HG02973 (cell line): ENCODE measurements around the gene CMTM6.

Source experiments
- ATAC-seq: cut with Tn5 transposase; IDR thresholded peaks from one replicate; pipeline ENCODE4 v1.9.1; 2021; ENCODE audit warnings: moderate library complexity; ENCODE audit not compliant: unreplicated experiment

CMTM6 gene

DNA sequence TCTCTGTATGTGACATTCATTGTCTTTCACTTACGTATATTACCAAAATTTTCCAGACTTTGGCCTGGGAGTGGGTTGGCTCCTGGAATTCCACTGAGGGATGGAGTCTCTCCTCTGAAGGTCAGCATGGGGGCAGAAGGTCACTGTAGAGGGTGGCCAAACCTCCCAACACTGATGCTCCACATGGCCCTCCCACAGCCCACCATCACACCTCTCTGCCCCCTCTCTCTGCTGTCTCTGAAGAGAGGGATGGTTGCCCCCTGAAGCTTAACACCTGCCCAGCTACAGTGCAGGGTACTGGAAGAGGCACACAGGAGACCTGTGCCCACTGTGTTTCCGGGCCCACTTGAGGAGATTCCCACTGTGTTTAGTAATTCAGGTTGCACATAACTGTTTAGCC, 52.2 kb downstream of the CMTM6 start:
- ATAC-seq = no peak

DNA sequence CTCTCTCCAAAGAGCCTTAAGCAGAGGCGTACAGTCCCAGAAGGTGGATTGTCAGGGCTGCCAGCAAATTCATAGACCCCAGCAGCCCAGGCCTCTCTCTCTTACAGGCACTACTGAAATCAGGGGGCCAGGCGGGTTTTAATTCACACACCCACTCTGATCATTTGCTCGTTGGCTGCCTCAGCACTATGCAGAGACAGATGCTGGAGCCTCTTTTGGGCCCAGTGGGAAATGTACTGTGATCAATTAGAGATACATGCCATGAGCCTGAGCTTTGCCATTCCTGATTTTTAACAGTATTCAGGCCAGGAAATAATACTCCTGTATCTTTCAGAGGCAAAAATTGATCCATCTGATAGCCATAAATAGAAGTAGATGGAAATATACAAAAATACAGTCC, 53.0 kb downstream of the CMTM6 start:
- ATAC-seq = no peak

DNA sequence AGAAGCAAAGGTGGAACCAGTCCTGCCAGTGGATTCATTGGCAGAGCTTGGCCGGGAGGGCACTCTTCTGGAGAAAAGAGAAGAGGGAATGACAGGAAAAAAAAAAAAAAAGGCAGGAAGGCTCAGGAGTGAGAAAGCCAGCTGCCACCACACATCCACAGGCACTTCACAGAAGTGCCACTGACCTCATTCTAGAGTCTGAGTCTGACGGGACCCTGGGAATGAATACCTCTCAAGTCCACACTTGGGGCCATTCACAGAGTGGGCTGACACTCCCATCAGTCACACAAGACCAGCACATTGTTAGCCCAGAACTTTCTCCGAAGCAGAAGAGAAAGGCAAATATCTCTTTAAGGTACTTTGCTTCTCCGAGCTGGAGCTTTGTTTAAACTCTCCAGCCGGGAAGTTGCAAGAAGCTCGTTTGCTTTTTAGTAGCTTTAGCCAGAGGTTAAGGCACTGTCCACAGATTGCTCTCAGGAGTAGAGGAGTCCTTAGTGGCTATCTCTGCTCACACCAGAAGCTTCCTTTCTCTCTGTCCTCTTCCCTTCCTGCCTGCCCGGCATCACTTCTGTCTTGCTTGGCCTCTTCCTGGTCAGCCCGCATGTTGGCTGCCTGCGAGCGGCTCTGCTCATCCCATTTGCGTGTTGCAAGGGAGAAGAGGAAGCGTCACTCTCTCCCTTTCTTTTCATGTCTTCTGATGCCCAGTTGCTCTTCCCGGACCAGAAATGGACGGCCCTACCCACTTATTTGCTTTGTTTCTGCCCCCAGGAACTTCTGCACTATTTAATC, 53.8 kb downstream of the CMTM6 start:
- no peak for ATAC-seq

DNA sequence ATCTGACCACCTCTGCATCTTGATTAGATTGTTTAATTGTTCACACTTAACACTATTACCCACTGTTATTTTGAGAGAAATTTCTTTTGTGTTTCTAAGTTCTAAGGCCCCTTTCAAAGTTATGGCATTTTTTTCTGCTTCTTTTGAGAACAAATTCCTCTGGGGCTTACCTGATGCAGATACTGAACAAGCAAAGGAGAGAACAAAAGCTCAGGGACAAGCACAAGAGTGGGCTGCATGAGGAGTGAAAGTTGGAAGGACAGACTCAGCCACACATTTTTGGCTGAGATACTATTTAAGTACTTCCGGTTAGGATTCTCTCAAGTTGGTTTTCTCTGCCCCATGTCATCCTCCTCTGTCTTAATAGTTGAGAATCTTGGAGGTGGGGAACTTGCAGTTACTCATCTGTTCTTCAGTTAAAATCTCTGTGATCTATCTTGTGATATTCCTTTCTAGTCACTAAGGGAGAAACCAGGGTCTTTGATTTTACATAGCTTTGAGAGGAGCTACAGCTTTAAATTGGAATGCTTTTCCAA, 54.7 kb downstream of the CMTM6 start:
- ATAC-seq = no peak

DNA sequence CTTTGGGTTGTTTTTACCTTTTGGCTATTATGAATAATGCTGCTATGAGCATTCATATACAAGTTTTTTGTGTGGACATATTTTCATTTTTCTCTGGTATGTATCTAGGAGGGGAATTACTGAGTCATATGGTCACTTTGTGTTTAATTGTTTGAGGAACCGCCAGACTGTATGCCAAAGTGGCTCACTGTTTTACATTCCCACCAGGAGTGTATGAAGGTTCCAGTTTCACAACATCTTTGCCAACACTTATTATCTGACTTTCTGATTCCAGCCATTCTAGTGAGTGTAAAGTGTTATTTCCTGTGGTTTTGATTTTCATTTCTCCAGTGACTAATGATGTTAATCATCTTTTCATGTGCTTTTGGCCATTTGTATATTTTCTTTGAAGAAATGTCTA, 59.2 kb downstream of the CMTM6 start:
- no peak for ATAC-seq

DNA sequence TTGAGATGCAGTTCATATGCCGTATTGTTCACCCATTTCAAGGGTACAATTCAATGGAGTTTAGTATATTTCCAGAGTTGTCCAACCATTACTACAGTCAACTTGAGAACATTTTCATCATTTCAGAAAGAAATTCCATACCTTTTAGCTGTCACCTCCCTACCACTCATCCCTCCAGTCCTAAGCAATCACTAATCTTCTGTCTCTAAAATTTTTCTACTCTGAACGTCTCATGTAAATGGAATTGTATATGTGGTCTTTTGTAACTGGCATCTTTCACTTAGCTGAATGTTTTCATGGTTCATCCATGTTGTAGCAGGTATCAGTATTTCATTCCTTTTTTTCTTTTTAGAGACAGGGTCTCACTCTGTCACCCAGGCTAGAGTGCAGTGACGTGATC, 59.9 kb downstream of the CMTM6 start:
- ATAC-seq = no peak

DNA sequence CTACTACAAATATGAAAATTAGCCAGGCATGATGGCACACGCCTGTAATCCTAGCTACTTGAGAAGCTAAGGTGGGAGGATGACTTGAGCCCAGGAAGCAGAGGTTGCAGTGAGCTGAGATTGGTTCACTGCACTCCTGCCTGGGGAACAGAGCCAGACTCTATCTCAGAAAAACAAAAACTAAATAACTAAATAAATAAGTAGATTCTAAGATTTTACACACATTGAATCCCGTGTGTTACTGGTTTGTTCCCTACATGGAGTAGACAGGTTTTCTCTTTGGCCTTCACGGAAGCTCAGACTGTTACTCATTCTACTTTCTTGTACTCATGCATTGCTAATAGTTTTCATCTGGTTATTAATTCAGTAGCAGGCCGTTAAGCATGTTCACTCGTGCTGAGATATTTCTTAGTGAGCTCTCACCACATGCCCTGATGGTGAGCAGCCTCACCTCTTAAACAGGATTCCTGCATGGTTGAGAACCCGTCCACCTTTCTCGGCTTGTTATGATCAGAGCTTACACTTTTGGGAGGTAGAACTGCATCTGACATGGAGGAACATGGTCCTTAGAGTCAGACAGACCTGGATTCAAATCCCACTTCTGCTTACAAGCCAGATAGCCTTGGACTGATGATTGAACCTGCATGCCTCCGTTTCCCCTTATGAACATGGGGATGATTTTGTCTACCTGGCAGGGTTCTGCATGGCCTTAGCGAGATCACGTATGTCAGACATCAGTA, 61.9 kb downstream of the CMTM6 start:
- no peak for ATAC-seq

DNA sequence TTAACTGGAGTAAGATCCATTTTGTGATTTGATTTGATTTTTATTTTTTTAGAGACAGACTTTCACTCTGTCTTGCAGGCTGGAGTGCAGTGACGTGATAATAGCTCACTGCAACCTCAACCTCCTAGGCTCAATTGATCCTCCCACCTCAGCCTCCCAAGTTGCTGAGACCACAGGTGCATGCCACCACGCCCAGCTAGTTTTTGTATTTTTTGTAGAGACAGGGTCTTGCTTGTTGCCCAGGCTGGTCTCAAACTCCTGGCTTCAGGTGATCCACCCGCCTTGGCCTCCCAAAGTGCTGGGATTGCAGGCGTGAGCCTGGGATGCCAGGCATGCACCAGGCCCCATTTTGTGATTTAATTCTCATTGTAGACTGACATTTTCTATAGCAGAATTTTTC, 63.2 kb downstream of the CMTM6 start:
- peak; percentile 20 for ATAC-seq

DNA sequence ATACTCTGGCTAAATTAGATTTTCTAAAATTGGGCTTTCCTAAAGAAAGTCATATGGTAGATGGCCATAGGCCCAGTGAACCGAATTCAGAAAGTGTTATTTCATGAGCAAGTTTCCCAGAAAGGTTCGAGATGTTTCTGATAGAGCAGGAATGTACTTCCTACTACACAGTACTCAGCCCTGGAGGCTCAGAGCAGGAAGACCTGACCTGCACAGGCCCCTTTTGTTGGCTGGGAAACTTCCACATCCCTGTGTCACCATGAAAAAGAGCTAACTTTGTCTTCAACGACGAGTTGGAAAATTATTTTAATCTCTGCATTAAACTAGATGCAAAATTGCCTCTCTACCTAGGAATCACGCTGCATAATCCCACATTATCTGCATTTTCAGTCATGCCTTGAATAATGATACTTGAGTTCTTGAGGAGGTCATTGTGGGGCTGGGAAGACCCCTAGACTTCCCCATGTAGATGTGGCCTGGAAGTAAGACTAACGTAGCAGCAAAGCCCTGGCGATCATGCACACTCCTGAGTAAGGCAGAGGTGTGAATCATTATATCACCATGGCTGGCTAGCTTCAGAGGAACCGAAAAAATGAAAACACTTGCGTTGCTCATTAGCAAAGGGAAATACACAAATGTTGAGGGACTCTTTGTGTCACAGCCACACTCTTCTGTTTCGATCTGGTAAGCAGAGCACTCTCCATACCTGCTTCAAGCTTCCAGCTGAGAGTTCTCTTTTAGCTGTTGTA, 63.9 kb downstream of the CMTM6 start:
- ATAC-seq = peak; percentile 87

DNA sequence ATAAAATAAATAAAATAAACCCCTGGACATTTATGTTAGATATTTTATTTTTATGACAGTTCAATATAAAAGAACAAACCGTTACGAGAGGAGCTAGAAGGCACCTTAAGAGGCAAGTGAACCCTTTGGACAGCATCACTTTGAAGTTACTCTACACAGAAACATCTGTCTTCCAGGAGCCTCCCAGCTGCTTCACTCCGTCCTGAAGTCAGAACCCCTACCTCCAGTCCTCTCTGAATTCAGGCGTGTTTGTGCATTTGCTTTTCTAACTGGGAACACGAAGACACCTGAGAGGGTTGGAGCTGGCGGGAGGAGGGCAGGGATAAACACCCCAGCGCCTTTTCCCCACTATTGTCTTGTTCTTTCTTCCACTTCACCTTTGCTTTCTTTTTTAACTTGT, 64.8 kb downstream of the CMTM6 start:
- no peak for ATAC-seq

DNA sequence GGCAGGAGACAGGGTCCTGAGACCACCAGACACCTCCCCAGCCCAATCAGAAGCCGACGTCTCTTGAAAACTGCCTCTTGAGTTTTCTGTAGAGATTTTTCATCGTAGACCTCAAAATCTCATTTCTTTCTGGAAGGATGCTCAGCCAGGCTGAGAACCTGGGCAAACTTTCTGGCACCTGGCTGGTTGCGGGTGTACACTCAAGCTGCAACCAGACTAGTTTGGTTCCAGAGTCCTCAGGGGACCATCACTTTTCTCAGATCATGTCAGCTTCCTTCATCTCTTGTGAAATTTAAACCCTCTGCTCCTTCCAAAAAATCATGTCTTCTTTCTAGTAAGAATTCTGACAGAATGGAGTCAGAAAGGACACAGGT, 65.8 kb downstream of the CMTM6 start:
- ATAC-seq = peak; percentile 32

DNA sequence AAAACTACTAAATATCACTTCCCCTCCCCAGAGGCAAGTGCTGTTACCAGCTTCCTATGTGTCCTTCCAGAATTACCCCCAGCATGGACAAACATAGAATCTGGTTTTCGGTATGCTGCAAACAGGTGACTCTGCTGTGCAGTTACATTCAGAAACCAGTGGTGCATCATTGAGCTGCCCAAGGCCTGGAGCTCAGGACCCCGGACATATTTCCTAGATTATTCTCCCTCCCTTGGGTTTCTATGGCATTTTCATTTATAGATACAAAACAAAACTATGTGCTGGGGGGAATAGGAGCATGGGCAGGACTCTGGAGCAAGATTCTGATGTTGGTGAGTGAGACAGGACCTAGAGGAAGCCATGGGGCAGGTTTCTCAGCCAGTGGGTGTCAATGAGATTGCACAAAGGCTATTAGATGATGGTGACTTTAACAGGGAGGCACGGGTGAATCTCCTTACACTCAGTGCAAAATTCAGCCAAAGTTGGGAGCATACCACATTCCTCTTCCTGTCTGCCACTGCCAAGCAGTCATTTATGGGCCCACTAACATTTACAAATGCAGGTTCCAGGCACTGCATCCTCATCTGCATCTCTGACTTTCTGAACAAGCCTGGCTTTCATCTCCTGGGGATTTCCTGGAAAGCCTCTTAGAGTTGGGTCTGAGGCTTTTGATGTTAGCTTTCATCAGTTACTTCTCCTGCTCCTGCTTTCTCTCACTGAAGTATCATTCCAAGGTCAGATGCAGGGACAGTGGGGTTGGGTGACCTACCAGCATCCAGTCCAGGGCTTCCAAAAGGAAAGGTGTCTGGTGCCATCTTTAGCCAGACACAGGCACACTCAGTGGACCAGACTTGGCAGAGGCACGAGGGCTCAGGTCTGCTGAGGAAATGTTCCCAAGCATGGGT, 66.5 kb downstream of the CMTM6 start:
- no peak for ATAC-seq

DNA sequence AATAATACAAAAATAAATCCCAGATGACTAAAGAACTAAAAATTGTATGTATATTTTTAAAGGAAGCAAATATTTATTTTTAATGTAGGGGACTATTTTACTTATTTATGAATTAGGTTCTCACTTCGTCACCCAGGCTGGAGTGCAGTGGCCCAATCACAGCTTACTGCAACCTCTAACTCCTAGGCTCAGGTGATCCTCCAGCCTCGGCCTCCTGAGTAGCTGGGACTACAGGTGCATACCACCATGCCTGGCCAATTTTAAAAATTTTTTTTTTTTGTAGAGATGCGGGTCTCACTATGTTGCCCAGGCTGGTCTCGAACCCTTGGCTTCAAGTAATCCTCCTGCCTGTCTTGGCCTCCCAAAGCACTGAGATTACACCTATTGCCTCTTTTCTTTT, 68.4 kb downstream of the CMTM6 start:
- no peak for ATAC-seq

DNA sequence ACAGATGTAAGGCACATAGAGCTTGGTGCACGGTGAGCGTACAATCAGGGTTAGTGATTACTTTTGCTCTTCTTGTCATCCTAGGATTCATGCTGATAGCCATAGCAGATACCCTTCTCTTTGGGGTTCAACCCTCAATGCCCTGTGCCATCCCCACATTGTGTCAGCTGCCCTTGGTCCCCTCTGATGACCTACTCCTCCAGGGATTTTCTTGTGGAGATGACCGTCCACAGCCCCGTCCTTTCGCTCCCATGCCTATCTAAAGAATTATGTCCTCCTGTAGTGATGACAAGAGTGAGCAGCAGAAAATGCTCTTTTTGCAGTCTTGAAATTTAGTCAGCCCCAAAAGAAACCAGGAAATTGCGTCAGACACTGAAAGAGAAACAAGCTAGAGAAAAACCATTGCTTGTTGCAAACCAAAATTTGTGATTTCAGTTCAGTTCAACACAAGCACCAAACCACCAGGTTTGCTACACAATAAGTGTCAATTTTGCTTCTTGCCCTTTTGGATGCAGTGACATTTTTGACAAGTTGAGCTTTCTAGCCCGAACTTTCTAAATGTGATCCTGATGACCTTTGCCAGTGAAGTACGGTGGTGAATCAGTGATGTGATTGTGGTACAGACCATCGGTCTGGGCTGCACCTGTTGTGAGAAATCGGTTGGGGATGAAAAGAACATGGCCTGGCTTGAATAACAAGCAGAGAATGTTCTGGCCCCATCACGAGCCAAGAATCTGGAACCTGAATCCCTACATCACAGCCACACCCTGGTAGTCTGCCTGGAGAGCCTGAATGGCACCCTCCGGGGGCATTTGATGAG, 69.7 kb downstream of the CMTM6 start:
- peak; percentile 41 for ATAC-seq

DNA sequence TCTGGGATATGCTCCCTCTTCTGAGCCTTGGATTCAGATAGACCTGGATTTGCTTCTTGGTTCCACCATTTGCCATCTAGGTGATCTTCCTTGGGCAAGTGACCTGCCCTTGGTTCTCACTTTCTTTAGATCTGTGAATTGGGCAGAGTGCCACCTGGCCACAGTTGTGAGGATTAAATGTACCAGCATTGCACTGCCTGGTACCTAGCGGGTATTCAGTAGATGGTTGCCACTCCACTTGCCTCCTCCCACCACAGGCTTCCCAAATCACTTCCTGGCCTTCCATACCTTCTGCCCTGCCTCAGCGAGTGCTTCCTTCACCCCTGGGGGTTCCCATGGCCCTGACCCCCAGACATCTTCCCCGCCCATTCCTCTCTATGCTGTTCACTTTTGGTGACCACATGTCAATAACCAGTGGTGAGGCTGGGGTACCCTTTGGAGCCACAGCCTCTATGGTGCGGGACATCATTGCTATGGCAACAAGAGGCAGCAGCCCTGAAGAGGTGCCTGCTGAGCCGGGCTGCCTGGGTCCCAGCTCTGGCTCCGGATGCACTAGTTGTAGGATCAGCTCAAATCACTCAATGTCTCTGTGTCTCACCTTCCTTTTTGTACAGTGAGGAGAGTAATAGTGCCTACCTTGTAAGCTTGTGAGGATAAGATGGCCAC, 70.5 kb downstream of the CMTM6 start:
- ATAC-seq = no peak

DNA sequence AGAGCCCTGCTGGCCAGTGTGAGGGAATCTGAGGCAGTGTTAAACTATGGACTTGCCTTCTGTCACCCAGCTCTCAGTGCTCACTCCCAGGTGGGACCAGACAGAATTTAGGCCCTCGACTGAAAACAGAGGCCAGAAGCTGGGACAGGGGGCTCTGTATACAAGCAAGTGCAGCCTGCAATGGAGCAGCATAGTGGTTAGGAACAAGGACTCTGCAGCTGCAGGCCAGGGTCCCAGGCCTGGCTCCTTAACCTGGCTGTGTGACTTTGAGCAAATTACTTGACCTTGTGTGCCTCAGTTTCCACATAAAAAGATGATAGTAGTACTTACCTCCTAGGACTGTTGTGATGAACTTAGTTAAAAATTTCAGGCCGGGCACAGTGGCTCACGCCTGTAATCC, 71.2 kb downstream of the CMTM6 start:
- ATAC-seq = no peak
